Measurements from ENCODE around the gene MAML2.

DNA sequence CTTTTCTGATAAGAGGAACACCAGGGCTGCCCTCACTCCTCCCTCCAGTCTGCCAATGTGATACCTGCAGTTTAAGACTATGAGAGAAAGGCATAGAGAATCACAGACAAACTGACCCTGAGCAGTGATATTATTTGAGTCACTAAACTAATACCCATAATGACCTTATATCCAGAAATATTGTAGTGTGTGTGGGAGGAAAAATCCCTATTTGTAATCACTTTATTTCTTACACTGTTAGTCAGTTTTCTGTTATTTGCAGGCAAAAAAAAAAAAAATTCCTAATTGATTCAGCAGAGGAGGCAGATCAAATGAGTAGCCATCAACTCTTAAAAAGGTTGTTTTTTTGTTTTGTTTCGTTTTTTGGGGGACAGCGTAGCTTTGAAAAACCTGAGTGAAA is 82.5 kb downstream of the MAML2 start:
- TF ChIP-seq, protein P1, sequence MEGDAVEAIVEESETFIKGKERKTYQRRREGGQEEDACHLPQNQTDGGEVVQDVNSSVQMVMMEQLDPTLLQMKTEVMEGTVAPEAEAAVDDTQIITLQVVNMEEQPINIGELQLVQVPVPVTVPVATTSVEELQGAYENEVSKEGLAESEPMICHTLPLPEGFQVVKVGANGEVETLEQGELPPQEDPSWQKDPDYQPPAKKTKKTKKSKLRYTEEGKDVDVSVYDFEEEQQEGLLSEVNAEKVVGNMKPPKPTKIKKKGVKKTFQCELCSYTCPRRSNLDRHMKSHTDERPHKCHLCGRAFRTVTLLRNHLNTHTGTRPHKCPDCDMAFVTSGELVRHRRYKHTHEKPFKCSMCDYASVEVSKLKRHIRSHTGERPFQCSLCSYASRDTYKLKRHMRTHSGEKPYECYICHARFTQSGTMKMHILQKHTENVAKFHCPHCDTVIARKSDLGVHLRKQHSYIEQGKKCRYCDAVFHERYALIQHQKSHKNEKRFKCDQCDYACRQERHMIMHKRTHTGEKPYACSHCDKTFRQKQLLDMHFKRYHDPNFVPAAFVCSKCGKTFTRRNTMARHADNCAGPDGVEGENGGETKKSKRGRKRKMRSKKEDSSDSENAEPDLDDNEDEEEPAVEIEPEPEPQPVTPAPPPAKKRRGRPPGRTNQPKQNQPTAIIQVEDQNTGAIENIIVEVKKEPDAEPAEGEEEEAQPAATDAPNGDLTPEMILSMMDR (IDR thresholded peaks at IDR 0.05), result no peak
- TF ChIP-seq EZH2 (IDR thresholded peaks at IDR 0.05), result no peak
- TF ChIP-seq EZH2phosphoT487 (IDR thresholded peaks at IDR 0.05), result no peak

All from neural progenitor cell (in vitro differentiated cells).